NCI-H1436 treated with DMSO at 0.1 percent for 48 hours (cell line): ENCODE results near the gene ANKRD63.

Experiments
- DNase-seq: peaks from one replicate; lab custom pipeline; 2025; lab: John Stamatoyannopoulos, UW

Gene ANKRD63, protein sequence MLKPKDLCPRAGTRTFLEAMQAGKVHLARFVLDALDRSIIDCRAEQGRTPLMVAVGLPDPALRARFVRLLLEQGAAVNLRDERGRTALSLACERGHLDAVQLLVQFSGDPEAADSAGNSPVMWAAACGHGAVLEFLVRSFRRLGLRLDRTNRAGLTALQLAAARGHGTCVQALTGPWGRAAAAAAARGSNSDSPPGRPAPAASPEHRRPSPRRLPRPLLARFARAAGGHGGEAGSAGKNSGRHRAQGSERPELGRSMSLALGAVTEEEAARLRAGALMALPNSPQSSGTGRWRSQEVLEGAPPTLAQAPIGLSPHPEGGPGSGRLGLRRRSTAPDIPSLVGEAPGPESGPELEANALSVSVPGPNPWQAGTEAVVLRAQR

DNA sequence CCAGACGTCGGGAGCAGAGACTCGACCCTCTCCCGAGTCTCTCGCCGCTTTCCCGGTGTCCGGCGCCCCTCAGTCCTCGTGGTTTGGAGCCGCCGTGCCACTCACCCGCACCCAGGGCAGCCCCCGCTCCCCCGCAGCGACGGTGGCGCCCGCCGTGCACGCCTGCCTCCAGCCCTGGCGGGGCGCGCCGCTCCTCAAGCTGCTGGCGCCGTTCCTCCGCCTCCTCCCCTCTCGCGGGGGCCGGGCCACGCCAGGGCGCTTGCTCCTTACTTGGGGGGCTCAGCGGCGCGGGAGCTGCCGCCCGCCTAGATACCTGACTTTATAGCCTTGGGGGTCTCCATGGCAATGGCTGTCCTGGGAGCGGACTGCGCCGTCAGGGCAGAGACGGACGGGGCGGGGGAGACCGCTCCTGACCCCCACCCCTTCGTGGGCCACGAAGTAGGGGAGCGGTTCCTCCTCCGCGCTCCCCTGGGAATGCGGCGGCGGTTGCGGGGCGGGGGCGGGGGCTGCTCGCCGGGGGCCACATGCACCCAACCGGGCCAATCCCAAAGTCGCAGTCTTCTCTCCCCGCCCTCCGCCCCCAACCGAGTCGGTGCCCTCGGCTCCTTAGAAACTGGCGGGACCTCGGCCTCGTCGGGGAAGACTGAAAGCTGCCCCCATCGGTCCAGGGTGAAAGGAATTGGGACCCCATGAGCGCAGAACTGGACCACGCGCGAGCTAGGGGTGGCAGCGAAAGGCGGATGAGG is at the start of gene ANKRD63:
Gene ANKRD63, minus strand, starts transcription at position 196 of the 746 bp plus-strand sequence. CDS start 478 bp downstream, outside the sequence.
- no peak for DNase-seq

DNA sequence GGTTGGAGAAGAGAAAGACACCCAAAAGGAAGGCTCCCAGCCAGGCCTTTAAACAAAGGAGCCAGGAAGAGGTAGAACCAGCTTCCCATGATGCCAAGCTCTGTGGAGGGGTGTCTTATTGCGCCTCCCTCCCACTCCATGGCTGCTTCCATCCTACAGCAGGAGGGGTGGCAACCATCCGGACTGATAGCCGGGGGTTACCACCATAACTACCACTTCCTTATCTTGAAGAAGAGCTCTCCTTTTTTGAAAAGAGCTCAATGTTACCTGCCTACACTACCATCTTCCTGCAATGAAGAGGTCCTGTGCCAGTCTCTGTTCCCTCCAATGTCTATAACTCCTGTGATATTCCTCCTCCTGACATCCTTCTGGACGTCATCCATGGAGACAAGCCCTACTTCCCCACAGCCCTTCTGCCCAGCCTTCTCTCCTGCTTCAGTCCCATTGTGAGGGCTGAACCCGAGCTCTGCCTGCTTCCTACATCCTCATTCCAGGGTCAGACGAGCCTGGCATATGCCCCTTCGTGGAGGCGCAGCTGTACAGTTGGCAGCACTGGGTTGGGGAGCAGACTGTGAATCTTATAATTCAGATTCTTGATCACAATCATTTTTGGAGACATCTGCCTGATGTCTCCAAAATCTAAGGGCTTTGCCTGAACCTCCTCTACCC is 49.4 kb upstream of the ANKRD63 start:
- no peak for DNase-seq

DNA sequence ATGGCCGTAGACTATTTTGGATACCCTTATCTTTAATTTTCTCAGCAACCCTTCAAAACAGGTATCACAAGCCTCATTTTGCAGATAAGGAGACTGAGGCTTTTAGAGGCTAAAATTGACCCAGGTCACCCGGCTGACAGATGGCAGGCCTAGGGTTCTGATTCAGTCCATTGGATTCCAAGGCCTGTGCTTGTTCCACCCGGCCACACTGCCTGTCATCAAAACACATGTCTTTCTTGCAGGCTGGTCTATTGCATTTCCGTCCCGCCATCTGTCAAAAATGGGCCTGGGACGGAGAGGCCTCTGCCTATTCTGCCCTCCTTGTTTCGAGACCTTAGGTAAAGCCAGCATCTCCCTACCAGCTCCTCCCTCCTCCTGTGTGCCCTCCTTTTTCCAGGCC is 48.8 kb upstream of the ANKRD63 start:
- DNase-seq = no peak

DNA sequence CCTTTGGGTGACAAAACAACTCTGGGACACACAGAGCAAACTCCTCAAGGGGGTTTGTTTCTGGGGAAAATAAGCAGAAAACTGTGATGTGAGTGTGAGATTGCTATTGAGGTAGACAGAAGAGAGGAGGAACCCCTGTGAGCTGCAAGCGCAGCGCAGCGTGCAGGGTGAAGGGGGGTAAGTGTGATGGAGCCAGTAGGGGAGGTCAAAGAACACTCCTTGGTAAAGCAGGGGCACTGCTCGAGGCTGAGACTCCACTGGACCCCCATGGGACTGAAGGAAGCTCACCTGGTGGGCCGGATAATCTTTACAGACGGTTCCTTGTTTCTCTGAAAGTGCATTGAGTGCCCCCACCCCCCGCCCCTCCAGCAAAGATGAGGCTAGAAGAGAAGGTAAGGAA is 48.2 kb upstream of the ANKRD63 start:
- no peak for DNase-seq

DNA sequence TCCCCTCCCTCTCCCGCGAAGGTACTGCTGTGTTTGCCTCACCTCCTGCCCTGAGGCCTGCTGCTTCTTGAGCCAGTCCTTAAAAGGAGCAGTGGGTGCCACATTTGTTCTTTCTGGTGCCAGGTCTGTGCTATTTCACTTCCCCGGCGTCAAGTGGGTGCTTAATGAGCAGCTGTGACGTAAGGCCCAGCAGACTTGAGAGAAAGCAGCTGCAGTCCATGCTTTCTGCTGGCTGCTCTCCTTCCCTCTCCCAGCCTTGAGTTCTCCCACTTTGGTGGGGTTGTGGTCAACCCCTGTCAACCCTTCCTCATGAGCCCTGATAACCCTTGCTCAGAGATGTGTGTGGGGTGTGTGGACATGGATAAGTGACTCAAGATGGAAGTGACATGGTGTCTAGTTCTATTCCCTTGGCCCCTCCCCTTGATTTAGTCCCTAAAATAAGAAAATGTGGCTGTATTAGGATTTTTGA is 47.5 kb upstream of the ANKRD63 start:
- no peak for DNase-seq

DNA sequence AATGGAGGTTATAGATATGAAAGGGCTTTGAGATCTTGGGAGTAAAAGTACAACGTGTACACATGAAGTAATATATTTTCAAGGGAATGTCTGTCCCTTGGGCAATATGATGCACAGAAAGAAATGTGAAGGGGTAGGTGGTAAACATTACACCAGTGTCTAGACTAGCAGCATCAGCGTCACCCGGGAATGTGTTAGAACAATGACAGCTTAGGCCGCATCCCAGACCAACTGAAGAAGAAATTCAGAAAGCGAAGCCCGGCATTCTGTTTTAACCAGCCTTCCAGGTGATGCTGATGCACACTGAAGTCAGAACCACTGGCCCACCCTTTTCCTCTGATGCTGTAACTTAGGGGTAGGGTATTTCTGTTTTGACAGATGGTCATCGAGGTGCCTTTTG is 46.9 kb upstream of the ANKRD63 start:
- no peak for DNase-seq

DNA sequence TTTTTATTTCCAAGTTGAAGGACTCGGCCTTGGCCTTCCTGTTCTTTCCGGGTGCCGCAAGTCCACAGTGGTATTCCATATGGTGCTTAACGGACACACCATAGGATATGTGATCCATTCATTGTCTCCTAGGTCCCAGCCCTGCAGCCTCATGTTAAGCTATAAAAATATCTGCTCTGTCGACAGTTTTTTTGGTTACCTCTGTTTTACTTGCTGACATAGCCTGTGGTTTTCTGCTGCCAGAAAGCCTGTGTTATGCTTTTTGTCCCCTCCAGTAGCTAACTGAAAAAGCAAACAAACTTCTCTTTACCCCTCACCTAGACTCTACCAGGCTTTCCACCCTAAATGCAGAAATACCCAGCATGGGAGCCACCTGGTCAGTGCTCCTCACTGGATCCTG is 45.9 kb upstream of the ANKRD63 start:
- no peak for DNase-seq

DNA sequence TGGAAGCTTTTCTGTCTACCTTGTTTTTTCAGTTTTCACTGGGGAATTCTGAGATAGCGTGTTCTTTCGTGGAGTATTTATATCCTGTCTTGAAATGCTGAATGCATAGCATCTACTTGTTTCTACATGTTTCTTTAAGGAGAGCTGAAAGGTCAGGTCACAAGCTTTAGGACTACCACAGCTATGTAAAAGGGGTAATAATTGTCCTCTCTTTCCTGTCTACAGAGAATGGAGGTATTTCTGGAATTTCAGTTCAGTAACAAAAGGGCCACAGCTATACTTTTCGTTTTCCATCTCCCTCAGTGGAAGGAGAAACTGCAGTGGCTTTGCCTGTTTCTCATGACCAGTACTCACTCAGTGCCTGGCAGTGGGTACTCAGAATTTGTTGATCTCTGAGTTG is 45.3 kb upstream of the ANKRD63 start:
- DNase-seq = no peak

DNA sequence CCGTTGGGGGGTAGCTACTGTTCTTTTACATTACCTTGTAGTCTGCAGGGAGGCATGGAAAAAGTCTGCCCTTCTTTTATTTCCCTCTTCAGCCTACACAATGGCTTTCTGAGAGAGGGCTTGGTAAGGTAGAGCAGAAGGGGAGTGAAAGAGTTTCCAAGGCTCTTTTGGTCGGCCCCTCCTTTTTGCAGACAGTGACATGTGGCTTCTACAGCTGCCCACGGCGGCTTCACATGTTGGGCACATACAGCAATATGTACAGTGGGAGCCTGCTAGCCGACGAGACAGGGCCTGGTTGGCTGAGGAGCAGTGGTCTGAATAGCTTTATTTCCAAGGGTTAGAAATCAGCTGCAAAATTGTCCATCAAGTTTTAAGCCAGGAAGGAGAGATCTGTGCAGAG is 44.6 kb upstream of the ANKRD63 start:
- DNase-seq = no peak

DNA sequence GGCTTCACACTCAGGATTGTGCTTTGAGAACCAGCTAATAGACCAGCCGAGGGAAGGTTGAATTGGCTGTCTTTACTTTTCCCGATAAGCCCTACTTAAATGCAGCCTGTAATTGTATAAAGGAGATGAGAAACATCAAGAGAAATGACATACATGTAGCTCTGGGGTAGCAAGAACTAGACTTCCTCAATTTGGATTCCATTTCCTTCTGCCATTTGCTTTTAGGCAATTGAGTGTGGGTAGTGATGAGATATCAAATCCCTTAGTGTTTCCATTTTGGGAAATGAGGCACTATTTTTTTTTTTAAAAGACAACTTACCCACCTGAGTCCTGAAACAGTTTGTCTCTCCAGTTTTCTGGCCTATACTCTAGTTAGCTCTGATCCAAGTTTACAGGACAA is 42.8 kb upstream of the ANKRD63 start:
- no peak for DNase-seq

DNA sequence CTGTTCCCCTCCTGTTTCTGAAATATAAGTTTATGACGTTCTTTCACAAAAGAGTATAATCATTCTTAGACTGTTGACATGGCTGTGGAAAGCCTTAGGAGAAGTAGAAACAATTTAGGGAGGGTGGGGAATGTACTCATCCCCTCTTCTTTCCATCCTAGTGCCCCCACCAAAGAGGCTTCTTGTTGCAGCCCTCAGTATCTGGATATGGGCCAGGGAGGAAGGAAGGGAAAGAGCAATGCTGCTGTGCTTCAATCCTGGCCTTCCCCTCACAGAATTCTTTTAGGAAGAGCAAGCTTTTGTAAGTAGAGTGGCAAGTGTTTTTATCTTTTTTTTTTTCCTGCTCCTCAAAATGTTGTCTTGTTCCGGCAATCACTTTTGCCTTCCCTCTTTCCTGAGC is 42.3 kb upstream of the ANKRD63 start:
- no peak for DNase-seq

DNA sequence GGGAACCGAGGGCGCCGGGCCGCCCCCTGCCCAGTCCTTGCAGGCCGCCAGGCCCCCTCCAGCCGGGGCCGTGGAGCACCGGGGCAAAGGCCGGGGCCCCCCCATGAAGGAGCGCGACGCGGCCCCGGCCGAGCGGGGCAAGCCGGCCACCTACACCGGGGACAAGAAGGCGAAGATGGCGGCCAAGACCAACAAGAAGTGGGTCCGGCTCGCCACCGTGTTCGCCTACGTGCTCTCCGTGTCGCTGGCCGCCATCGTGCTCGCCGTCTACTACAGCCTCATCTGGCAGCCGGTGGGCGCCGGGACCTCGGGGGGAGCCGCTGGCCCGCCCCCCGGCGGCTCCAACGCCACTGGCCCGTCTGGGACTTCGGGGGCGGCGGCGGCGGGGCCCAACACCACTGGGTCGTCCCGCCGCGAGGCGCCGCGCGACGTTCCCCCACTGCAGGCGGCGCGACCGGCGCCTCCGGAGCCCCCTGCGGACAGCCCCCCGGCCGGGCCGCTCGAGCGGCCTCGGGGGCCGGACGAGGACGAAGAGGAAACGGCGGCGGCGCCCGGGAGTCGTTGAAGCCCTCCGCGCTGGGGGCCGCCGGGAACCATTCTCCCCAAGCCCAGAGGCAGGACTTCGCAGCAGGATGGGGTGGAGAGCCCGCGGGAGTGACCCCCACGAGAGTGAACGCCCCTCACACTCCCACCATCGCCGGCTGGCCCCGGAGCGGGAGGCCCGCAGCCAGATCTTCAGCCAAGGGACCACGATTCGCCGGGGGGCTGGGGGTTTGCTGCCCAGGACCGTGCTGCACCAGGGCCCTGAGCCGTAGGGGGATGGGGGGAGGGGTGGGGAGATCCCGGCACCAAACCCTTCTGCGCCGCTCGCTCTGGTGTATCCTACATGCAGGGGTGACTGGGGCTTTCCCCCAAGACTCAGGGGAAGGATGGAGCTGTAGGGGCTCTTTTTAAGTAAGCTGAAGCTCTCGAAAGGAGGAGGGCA is 41.4 kb upstream of the ANKRD63 start:
- no peak for DNase-seq

DNA sequence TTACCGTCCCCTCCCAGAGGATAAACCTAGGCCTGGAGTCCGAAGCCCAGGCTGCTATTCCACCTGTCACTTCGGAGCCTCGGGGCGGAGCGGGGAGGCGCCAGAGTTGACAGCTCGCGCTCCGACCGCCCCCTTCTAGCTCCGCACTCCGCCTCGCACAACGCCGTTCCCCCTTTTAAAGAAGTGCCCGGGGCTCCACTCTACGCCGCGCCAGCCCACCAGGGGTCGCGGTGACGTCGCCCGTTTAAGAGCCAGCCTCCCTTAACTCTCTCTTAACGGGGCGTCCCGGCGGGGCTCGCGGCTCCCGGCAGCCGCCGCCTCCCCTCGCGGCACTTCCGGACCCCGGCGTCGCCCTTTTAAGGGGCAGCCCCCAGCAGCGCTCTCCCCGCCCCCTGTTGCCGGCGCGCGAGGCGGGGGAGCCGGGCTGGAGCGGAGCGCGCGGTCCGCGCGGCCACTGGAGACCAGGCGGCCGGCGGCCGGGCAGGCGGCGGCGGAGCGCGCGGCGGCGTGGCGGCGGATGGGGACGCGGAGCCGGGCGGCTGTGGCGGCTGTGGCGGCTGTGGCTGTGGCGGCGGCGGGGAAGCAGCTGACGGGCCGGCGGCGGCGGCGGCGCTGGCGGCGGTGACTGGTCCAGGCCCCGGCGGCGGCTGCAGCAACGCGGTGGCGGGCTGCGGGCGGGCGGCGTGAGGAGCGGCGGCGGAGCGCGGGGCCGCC is 40.5 kb upstream of the ANKRD63 start, which contains the start of gene INAFM2:
Gene INAFM2, plus strand, starts transcription at position 454 of the 714 bp plus-strand sequence. CDS start 364 bp downstream, outside the sequence.
- DNase-seq = peak; percentile 43

DNA sequence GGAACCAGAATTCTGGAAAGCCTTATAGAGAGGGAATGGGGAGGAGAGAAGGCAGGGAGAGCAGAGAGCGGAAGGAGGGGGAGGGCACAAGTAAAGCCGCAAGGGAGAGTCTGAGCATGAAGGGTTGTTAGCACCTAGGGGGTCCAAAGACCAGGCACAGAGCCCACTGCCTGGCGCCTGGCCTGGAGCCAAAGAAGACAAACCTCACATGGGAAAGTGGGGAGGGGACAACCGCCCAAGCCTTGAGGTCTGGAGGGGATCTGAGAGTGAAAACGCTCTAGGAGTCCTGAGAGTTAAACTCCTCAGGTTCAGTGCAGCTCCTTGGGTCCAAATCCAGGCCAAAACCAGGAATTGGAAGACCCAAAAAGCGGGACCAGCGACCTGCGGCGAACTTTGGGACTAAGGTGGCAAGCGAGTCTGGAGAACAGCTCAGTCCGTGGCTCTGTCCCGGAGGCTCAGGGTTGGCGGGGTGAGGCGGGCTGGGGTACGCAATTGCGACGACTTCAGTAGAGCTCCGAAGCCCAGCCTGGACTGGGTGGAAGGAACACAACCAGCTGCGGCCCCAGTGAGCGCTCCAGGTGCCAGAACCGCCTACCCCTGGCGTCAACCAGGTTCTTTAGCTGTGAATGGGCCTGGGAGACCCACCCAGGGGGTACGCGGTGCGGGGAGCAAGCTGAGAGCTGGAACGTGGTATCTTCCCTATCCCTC is 39.8 kb upstream of the ANKRD63 start:
- DNase-seq = no peak

DNA sequence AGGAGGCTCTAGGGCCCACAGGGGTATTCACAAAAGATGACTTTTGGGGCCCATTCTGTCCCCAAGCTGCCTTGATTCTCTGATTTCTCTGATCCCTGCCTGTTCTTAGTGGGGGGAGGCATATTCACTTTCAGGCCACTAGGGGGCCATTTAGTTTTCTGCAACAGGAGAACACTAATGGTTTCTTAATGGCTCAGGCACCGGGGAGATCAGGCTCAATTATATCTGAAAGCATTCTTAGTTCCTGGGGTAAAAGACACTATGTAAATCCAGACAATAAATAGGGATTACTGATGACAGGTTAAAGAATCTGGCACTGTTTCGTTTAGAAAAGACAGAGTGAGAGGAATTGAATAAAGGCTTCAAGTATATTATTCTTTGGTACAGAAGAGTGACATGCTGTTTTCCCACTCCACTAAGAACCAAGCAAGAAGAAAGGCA is 38.1 kb upstream of the ANKRD63 start:
- peak; percentile 51 for DNase-seq

DNA sequence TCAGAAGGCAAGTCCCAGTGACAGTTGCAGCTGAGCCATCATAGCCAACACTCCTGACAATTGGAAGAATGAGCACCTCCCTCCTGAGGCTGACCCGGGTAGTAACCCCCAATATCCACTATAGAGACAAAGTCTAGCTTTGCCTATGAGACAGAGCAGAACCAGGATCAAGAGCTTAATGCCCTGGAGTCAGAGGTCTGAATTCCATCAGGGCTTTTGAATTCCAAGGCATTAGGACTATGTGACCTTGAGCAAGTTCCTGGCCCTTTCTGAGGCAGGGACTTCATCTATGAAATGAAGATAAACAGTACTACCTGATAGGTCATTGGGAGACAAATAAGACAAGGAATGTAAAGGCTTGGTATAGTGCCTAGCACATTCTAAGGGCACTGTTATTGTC is 37.5 kb upstream of the ANKRD63 start:
- no peak for DNase-seq

DNA sequence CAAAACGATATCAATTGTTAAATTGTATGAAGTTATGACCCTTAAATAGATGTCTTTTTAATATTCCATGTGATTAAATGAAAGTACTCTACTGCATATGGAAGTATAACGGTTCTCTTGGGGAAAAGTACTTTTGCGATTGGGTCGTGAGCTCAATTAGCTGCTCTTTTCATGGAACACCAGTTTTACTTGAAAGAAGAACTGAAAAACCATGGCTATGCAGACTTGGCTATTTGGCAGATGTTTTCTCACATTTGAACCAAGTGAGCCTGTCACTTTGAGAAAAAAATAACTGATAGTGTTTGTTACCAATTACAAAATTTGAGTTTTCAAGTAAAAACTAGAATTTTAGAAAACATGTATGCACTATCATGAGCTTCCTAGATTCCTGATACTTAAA is 34.7 kb upstream of the ANKRD63 start:
- no peak for DNase-seq

DNA sequence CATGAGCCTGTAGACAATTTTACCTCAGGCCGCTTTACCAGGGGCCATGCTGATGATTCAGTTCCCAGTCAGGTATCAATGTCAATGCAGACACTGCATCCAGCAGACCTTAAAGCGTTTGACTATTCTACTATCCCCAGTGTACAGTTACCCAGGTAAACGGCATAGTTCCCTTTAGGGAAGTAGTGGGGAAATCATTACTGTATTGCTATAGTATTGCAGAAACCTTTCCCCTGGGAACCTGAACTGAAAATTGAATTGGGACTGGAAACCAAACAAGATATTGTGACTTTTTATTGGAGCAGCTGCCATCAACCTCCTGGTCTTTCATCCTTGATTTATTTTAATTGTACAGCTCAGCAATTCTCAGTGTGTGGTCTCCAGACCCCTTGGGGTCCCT is 34.1 kb upstream of the ANKRD63 start:
- no peak for DNase-seq

DNA sequence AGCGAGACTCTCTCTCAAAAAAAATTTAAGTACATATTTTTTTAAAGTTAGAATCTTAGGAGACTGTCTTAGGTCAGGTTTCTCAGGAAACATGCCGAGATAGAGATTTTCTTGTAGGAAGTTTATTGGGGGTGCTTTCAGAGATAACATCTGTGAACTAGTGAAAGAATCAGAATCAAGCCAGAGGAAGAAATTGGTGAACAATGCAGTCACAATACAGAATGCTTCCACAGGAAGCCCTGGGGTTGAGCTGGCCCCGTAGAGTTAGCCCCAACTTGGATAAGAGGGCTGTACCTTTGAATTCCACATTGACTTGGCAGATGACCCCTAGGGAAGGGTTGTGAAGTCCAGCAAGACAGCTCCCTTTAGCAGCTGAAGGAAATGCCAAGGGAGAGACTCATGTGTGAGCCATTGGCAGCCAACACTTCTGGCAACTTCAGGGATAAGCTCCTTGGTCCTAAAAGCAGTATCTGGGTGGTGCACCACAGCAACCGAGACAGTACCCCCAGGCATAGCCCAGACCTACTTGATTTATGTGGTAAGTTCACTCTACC is 31.9 kb upstream of the ANKRD63 start:
- DNase-seq = no peak
